ENCODE measurements around the gene AIP.

AIP gene

GRCh38 chr11:67505605-67506396 lies 23.0 kb downstream of the AIP start:
- Histone ChIP-seq H3K27me3 (ENCODE audit: insufficient read depth, poor library complexity, severe bottlenecking) (no peaks in the 10 kb centered on the region), H3K4me3 (replicated peaks; ENCODE audit: insufficient read depth, low read length) (peak overlapping the region; percentile 89), H3K27ac (replicated peaks) (peak overlapping the region; percentile 71)
- peak; percentile 93 to 94 for DNase-seq (ENCODE audit: low read depth in 1 of 2, low spot score in 1 of 2)
- TF ChIP-seq REST (IDR thresholded peaks at IDR 0.05; ENCODE audit: insufficient replicate concordance, low read depth) (no peak), POLR2AphosphoS5 (IDR thresholded peaks at IDR 0.05; ENCODE audit: low read depth) (0 out of 2 replicates have a peak, but pooled peaks have one; percentile 42), SPI1 (IDR thresholded peaks at IDR 0.05; ENCODE audit: borderline replicate concordance, low read depth) (peak; percentile 36; the same call in 1 of the 2 replicates), GABPA (IDR thresholded peaks at IDR 0.05; ENCODE audit: low read depth) (no peak), CTCF (IDR thresholded peaks at IDR 0.05; ENCODE audit: insufficient read depth, low read length) (peak; percentile 92)

- DNase-seq (ENCODE audit: low read depth in 1 of 2, low spot score in 1 of 2), result peak in 1 of 2 experiments; percentile 20
- peak overlapping the region; percentile 94 for H3K27ac ChIP-seq (replicated peaks)
- TF ChIP-seq CTCF (IDR thresholded peaks at IDR 0.05; ENCODE audit: insufficient read depth, low read length), result no peak
- TF ChIP-seq SPI1 (IDR thresholded peaks at IDR 0.05; ENCODE audit: borderline replicate concordance, low read depth), result no peak
- TF ChIP-seq POLR2AphosphoS5 (IDR thresholded peaks at IDR 0.05; ENCODE audit: low read depth), result no peak
- no peak for TF ChIP-seq GABPA (IDR thresholded peaks at IDR 0.05; ENCODE audit: low read depth)
- no peak for TF ChIP-seq REST (IDR thresholded peaks at IDR 0.05; ENCODE audit: insufficient replicate concordance, low read depth)
- H3K27me3 ChIP-seq (ENCODE audit: insufficient read depth, poor library complexity, severe bottlenecking), result no peaks in the 10 kb centered on the region
- no peak overlapping the region for H3K4me3 ChIP-seq (replicated peaks; ENCODE audit: insufficient read depth, low read length)
Measured at GRCh38 chr11:67506426-67507051, 23.7 kb downstream of the AIP start.

- no peaks in the 10 kb centered on the region for H3K27me3 ChIP-seq (ENCODE audit: insufficient read depth, poor library complexity, severe bottlenecking)
- TF ChIP-seq GABPA (IDR thresholded peaks at IDR 0.05; ENCODE audit: low read depth) (no peak), CTCF (IDR thresholded peaks at IDR 0.05; ENCODE audit: insufficient read depth, low read length) (no peak), SPI1 (IDR thresholded peaks at IDR 0.05; ENCODE audit: borderline replicate concordance, low read depth) (no peak)
- DNase-seq (ENCODE audit: low read depth in 1 of 2, low spot score in 1 of 2), result no peak
- peak overlapping the region; percentile 94 for H3K27ac ChIP-seq (replicated peaks)
- H3K4me3 ChIP-seq (replicated peaks; ENCODE audit: insufficient read depth, low read length), result peak overlapping the region; percentile 65
Measured at GRCh38 chr11:67507242-67507863, 24.5 kb downstream of the AIP start.
